ENCODE results near the gene MOCS3. TPM values are rescaled to one million over a fixed set of nuclear protein-coding genes. Genes with fewer than 3 reads are reported as not detected.

MOCS3 gene
- total and polyA plus RNA-seq, 2 of the 13 experiments (the other 11 are each of a cell fraction or from before 2014, with no cell fraction given): 3.7 to 8.4 TPM

DNA sequence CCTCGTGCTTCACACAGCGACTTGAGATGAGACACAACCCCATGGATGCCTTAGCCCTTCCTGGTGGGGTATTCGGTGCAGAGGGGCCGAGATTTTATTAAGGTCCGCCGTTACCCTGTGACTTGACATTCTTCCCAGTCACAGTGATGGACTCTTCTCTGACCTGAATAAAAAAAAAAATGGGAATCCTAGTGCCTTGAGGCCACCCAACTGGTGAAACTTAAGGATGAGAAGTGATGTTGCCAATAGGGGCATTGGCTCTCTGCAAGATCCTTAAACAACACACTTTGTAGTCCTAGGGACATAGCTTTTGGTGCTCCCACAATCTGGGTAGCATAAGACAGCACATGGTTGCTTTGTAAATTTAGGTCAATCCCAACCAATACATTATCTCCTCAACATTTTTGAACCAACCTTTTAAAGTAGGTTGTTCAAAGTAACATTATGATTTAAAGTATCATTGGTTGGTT lies 26.6 kb upstream of the MOCS3 start:
- Histone ChIP-seq H3K9ac (ENCODE audit: insufficient read depth, low read depth, low read length) (no peak overlapping the region), H3K4me1 (ENCODE audit: insufficient read depth, low read length) (peaks cover 28% of the 10 kb centered on the region), H3K4me3 (replicated peaks in 1 of 3; ENCODE audit: insufficient read depth in 1 of 3, low read depth in 2 of 3, low read length in 3 of 3) (no peak overlapping the region), H3K36me3 (replicated peaks in 1 of 2; ENCODE audit: control insufficient read depth in 1 of 2, insufficient read depth in 2 of 2, low read length in 2 of 2) (peaks cover 14 to 54% of the 10 kb centered on the region in 2 experiments), H3K27me3 (ENCODE audit: control insufficient read depth in 1 of 2, insufficient read depth in 2 of 2, low read length in 2 of 2) (no peaks in the 10 kb centered on the region), H3K4me2 (ENCODE audit: low read depth, low read length) (no peak overlapping the region), H3K9me3 (ENCODE audit: low read length) (no peaks in the 10 kb centered on the region), H3K79me2 (ENCODE audit: insufficient read depth, low read length) (peaks cover 33% of the 10 kb centered on the region), H2AFZ (ENCODE audit: low read length) (no peak overlapping the region), H4K20me1 (ENCODE audit: insufficient read depth, low read length) (peaks cover 22% of the 10 kb centered on the region), H3K27ac (ENCODE audit: extremely low read length, insufficient read depth, low read length) (peak overlapping the region; percentile 78)
- intact Hi-C loops (cut with micrococcal nuclease; ENCODE audit: unreplicated experiment): no loop called here
- TSS peak; percentile 47 for BruUV-seq (replicated peaks)
- in situ Hi-C loops (cut with HindIII; ENCODE audit: extremely low pct_ligation_motif_present, low pct_unique_long_range_greater_than_20kb): loop anchor here (10.0 kb wide), 1 partner anchor 137 kb away; the partner anchor contains the start of gene BCAS4
- no peak for FAIRE-seq
- CTCF ChIA-PET (ENCODE audit: low intra/inter-chr PET ratio, low total read pairs): interaction anchor here (1.2 to 4.7 kb wide), 2 partner anchors 114 to 137 kb away, joined by 3 to 62 read pairs; partner anchors contain the start of gene BCAS4
- WGBS (ENCODE audit: low lambda C conversion rate): 100% methylated on average over 6 of the region's 6 CpGs
- ATAC-seq: peak; percentile 1; the same call in 1 of the 3 replicates
- TF ChIP-seq ARID2 (CRISPR knock-in tag; IDR thresholded peaks at IDR 0.05; ENCODE audit: borderline replicate concordance) (no peak), CENPT (CRISPR knock-in tag; IDR thresholded peaks at IDR 0.05; ENCODE audit: low read depth) (no peak), ZNF616 (CRISPR knock-in tag; IDR thresholded peaks at IDR 0.05; ENCODE audit: low read depth) (no peak), RFXANK (CRISPR knock-in tag; IDR thresholded peaks at IDR 0.05) (no peak), ELF3 (CRISPR knock-in tag; IDR thresholded peaks at IDR 0.05) (no peak), PCBP2 (optimal IDR thresholded peaks at IDR 0.05; ENCODE audit: low read depth, low read length, poor library complexity, severe bottlenecking) (no peak), SP140L (CRISPR knock-in tag; IDR thresholded peaks at IDR 0.05; ENCODE audit: borderline replicate concordance) (no peak)
- TF ChIP-seq, protein P1, sequence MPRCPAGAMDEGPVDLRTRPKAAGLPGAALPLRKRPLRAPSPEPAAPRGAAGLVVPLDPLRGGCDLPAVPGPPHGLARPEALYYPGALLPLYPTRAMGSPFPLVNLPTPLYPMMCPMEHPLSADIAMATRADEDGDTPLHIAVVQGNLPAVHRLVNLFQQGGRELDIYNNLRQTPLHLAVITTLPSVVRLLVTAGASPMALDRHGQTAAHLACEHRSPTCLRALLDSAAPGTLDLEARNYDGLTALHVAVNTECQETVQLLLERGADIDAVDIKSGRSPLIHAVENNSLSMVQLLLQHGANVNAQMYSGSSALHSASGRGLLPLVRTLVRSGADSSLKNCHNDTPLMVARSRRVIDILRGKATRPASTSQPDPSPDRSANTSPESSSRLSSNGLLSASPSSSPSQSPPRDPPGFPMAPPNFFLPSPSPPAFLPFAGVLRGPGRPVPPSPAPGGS (CRISPR knock-in tag; IDR thresholded peaks at IDR 0.05): no peak
- TF ChIP-seq, protein P2, sequence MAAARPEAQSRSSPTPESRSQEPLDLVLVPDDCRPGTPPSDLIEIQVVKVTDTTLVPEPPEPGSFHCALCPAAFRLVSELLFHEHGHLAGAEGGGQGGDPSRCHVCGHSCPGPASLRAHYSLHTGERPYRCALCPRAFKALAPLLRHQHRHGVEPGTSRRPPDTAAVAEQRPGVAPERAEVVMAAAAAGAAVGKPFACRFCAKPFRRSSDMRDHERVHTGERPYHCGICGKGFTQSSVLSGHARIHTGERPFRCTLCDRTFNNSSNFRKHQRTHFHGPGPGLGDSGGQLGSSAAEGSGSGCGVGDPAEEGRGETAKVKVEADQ (CRISPR knock-in tag; IDR thresholded peaks at IDR 0.05; ENCODE audit: borderline replicate concordance): no peak
- TF ChIP-seq, protein P3, sequence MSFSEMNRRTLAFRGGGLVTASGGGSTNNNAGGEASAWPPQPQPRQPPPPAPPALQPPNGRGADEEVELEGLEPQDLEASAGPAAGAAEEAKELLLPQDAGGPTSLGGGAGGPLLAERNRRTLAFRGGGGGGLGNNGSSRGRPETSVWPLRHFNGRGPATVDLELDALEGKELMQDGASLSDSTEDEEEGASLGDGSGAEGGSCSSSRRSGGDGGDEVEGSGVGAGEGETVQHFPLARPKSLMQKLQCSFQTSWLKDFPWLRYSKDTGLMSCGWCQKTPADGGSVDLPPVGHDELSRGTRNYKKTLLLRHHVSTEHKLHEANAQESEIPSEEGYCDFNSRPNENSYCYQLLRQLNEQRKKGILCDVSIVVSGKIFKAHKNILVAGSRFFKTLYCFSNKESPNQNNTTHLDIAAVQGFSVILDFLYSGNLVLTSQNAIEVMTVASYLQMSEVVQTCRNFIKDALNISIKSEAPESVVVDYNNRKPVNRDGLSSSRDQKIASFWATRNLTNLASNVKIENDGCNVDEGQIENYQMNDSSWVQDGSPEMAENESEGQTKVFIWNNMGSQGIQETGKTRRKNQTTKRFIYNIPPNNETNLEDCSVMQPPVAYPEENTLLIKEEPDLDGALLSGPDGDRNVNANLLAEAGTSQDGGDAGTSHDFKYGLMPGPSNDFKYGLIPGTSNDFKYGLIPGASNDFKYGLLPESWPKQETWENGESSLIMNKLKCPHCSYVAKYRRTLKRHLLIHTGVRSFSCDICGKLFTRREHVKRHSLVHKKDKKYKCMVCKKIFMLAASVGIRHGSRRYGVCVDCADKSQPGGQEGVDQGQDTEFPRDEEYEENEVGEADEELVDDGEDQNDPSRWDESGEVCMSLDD (CRISPR knock-in tag; IDR thresholded peaks at IDR 0.05; ENCODE audit: borderline replicate concordance): no peak
- TF ChIP-seq, protein P4, sequence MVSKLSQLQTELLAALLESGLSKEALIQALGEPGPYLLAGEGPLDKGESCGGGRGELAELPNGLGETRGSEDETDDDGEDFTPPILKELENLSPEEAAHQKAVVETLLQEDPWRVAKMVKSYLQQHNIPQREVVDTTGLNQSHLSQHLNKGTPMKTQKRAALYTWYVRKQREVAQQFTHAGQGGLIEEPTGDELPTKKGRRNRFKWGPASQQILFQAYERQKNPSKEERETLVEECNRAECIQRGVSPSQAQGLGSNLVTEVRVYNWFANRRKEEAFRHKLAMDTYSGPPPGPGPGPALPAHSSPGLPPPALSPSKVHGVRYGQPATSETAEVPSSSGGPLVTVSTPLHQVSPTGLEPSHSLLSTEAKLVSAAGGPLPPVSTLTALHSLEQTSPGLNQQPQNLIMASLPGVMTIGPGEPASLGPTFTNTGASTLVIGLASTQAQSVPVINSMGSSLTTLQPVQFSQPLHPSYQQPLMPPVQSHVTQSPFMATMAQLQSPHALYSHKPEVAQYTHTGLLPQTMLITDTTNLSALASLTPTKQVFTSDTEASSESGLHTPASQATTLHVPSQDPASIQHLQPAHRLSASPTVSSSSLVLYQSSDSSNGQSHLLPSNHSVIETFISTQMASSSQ (IDR thresholded peaks at IDR 0.05; ENCODE audit: low read depth): no peak
- TF ChIP-seq, protein P4 (CRISPR knock-in tag; IDR thresholded peaks at IDR 0.05; ENCODE audit: borderline replicate concordance): no peak
- POLR2A ChIA-PET: interaction anchor here (0.9 to 4.3 kb wide), 6 partner anchors 8 to 138 kb away, joined by 3 to 87 read pairs (median 13); partner anchors contain the start of genes BCAS4, DPM1 and MOCS3
- no peak for DNase-seq (ENCODE audit: low spot score)

Data from HepG2 (cell line).